Motor neuron (in vitro differentiated cells): Measurements from ENCODE around the gene E2F1. TPM values are rescaled to one million over a fixed set of nuclear protein-coding genes. Genes with fewer than 3 reads are reported as not detected.

ENCODE experiments used
- ATAC-seq, 8 experiments: fragments of 200-7000 bp; cut with Tn5 transposase; replicated peaks in 6 of 8; 2 replicates each; pipeline ENCODE4 v1.8.0; 2021; ENCODE audit warnings: mild to moderate bottlenecking in 8 of 8, moderate library complexity in 8 of 8
- H3K27ac ChIP-seq, 2 donors: fragments of 250-450 bp; sonication (Bioruptor Pico); 2 replicates each; pipeline ENCODE4 v1.9.0; 2021; ENCODE audit warnings: antibody characterized with exemption in 2 of 2, mild to moderate bottlenecking in 2 of 2, moderate library complexity in 1 of 2
- H3K4me1 ChIP-seq, 2 donors: fragments of 250-450 bp; sonication (Bioruptor Pico); replicated peaks in 1 of 2; 2 replicates each; pipeline ENCODE4 v1.6.1; 2021; ENCODE audit warnings: antibody characterized with exemption in 2 of 2, mild to moderate bottlenecking in 2 of 2, moderate library complexity in 1 of 2
- H3K4me3 ChIP-seq, 5 donors: fragments of 250-450 bp; sonication (Bioruptor Pico); 2 replicates each; pipeline ENCODE4 v1.9.0; 2021; ENCODE audit warnings: antibody characterized with exemption in 5 of 5, mild to moderate bottlenecking in 5 of 5, moderate library complexity in 4 of 5
- WGBS, 10 experiments: fragments of 450-650 bp; shearing (Covaris generic); methylation state at CpG; one replicate each; pipeline ENCODE4 v1.0.0; 2022; 5-methylcytosine and 5-hydroxymethylcytosine counted together
- in situ Hi-C, 9 experiments: fragments of 400-800 bp; cut with MboI; loops; one replicate each; pipeline ENCODE4 v1.15.0; 2021; ENCODE audit warnings: low sequenced_read_pairs in 9 of 9, low pct_unique_long_range_greater_than_20kb in 2 of 9; ENCODE audit not compliant: unreplicated experiment in 9 of 9
- total RNA-seq, 8 experiments: library from RNA; unstranded; fragments of 300-600 nt; gene quantifications; 2 replicates each; pipeline versions ENCODE4 v1.2.3 to v1.2.4, GENCODE V29; 2022

Gene E2F1
- total RNA-seq, 8 experiments from 2014 or later = 0.86 to 31.2 (median 2.2) TPM

GRCh38 chr20:33662172-33662571, 24.0 kb downstream of the E2F1 start, which contains the start of gene C20orf144:
C20orf144 (plus strand) TSS chr20:33662327; CDS start chr20:33662346, 19 bp downstream.
- Histone ChIP-seq H3K4me1 (peaks cover 14 to 27% of the 10 kb centered on the region in 2 donors), H3K27ac (peak within 1 kb of the TSS; percentile 86 to 92), H3K4me3 (peak within 1 kb of the TSS; percentile 55 to 88 (median 79))
- ATAC-seq = no peak
- WGBS, 10 experiments = 94 to 100% methylated on average over 1 to 2 of the region's 10 CpGs; no CpG with 5 or more reads in 8 of the 10 experiments
- in situ Hi-C loops = no loop called here

- Histone ChIP-seq H3K27ac (no peak overlapping the region), H3K4me3 (no peak overlapping the region), H3K4me1 (peaks cover 8 to 16% of the 10 kb centered on the region in 2 donors)
- no peak for ATAC-seq
- in situ Hi-C loops = no loop called here
- WGBS, 10 experiments = 80 to 100% (median 100%) methylated on average over 1 to 2 of the region's 7 CpGs; no CpG with 5 or more reads in 5 of the 10 experiments
These were observed 25.5 kb downstream of the E2F1 start for GRCh38 chr20:33660685-33661058.

GRCh38 chr20:33660035-33660684, 26.0 kb downstream of the E2F1 start:
- H3K27ac ChIP-seq = no peak overlapping the region
- H3K4me3 ChIP-seq = no peak overlapping the region
- in situ Hi-C loops = no loop called here
- no peak for ATAC-seq
- WGBS, 10 experiments = 80 to 100% (median 93%) methylated on average over 1 to 4 of the region's 21 CpGs; no CpG with 5 or more reads in 6 of the 10 experiments
- H3K4me1 ChIP-seq = peaks cover 8 to 16% of the 10 kb centered on the region in 2 donors

GRCh38 chr20:33659341-33660034, 26.7 kb downstream of the E2F1 start:
- in situ Hi-C loops = loop anchor here in 3 of 9 experiments (10.0 kb wide), 2 partner anchors 195 to 205 kb away; no protein-coding TSS in a partner anchor
- no peak for ATAC-seq
- Histone ChIP-seq H3K4me3 (no peak overlapping the region), H3K4me1 (peaks cover 8 to 10% of the 10 kb centered on the region in 2 donors), H3K27ac (no peak overlapping the region)
- 80 to 100% (median 100%) methylated on average over 1 to 3 of the region's 32 CpGs; no CpG with 5 or more reads in 5 of the 10 experiments for WGBS, 10 experiments

- ATAC-seq = no peak
- Histone ChIP-seq H3K27ac (no peak overlapping the region), H3K4me3 (no peak overlapping the region), H3K4me1 (peaks cover 3 to 5% of the 10 kb centered on the region in 2 donors)
- in situ Hi-C loops = loop anchor here in 3 of 9 experiments (10.0 kb wide), 2 partner anchors 194 to 204 kb away; no protein-coding TSS in a partner anchor
- WGBS, 10 experiments = 87 to 100% (median 100%) methylated on average over 1 to 4 of the region's 4 CpGs; no CpG with 5 or more reads in 5 of the 10 experiments
These were observed 27.3 kb downstream of the E2F1 start for GRCh38 chr20:33658929-33659328.

- in situ Hi-C loops = loop anchor here in 3 of 9 experiments (10.0 kb wide), 2 partner anchors 194 to 204 kb away; no protein-coding TSS in a partner anchor
- peaks cover 3 to 5% of the 10 kb centered on the region in 2 donors for H3K4me1 ChIP-seq
- H3K4me3 ChIP-seq = no peak overlapping the region
- no peak for ATAC-seq
- 60 to 100% methylated on average over 2 to 4 of the region's 8 CpGs; no CpG with 5 or more reads in 8 of the 10 experiments for WGBS, 10 experiments
- H3K27ac ChIP-seq = no peak overlapping the region
These were observed 27.7 kb downstream of the E2F1 start for GRCh38 chr20:33658510-33658909.

- peaks cover under 1 to 10% of the 10 kb centered on the region in 2 donors for H3K4me1 ChIP-seq
- no peak overlapping the region for H3K27ac ChIP-seq
- 83 to 100% methylated on average over 1 of the region's 12 CpGs; no CpG with 5 or more reads in 8 of the 10 experiments for WGBS, 10 experiments
- no peak for ATAC-seq
- no peak overlapping the region for H3K4me3 ChIP-seq
- in situ Hi-C loops = loop anchor here in 3 of 9 experiments (10.0 kb wide), 2 partner anchors 193 to 203 kb away; no protein-coding TSS in a partner anchor
These were observed 28.5 kb downstream of the E2F1 start for GRCh38 chr20:33657704-33658095.

GRCh38 chr20:33656783-33657703, 29.1 kb downstream of the E2F1 start:
- peaks cover 1 to 8% of the 10 kb centered on the region in 2 donors for H3K4me1 ChIP-seq
- 80 to 100% (median 88%) methylated on average over 2 to 4 of the region's 17 CpGs; no CpG with 5 or more reads in 4 of the 10 experiments for WGBS, 10 experiments
- H3K4me3 ChIP-seq = no peak overlapping the region
- ATAC-seq = no peak
- in situ Hi-C loops = loop anchor here in 3 of 9 experiments (10.0 kb wide), 2 partner anchors 192 to 202 kb away; no protein-coding TSS in a partner anchor
- no peak overlapping the region for H3K27ac ChIP-seq

GRCh38 chr20:33656010-33656782, 30.0 kb downstream of the E2F1 start:
- 100% methylated on average over 1 of the region's 10 CpGs; no CpG with 5 or more reads in 9 of the 10 experiments for WGBS, 10 experiments
- H3K4me3 ChIP-seq = no peak overlapping the region
- H3K27ac ChIP-seq = no peak overlapping the region
- no peak for ATAC-seq
- in situ Hi-C loops = loop anchor here in 3 of 9 experiments (10.0 kb wide), 2 partner anchors 191 to 201 kb away; no protein-coding TSS in a partner anchor
- peaks cover 9 to 17% of the 10 kb centered on the region in 2 donors for H3K4me1 ChIP-seq

GRCh38 chr20:33655164-33655563, 31.0 kb downstream of the E2F1 start:
- peak in 1 of 8 experiments; percentile 1 for ATAC-seq
- Histone ChIP-seq H3K4me1 (peaks cover 9 to 17% of the 10 kb centered on the region in 2 donors), H3K27ac (no peak overlapping the region), H3K4me3 (no peak overlapping the region)
- 33 to 100% (median 82%) methylated on average over 1 to 2 of the region's 4 CpGs; no CpG with 5 or more reads in 6 of the 10 experiments for WGBS, 10 experiments
- in situ Hi-C loops = loop anchor here in 3 of 9 experiments (10.0 kb wide), 2 partner anchors 190 to 200 kb away; no protein-coding TSS in a partner anchor

- in situ Hi-C loops = loop anchor here in 3 of 9 experiments (10.0 kb wide), 2 partner anchors 190 to 200 kb away; no protein-coding TSS in a partner anchor
- WGBS, 10 experiments = 48 to 100% (median 80%) methylated on average over 1 to 8 of the region's 14 CpGs; no CpG with 5 or more reads in 6 of the 10 experiments
- Histone ChIP-seq H3K27ac (no peak overlapping the region), H3K4me3 (no peak overlapping the region), H3K4me1 (peaks cover 13 to 17% of the 10 kb centered on the region in 2 donors)
- peak in 1 of 8 experiments; percentile 2 for ATAC-seq
These were observed 31.5 kb downstream of the E2F1 start for GRCh38 chr20:33654680-33655161.
